ENCODE measurements around the gene KASH5.

KASH5 gene

DNA sequence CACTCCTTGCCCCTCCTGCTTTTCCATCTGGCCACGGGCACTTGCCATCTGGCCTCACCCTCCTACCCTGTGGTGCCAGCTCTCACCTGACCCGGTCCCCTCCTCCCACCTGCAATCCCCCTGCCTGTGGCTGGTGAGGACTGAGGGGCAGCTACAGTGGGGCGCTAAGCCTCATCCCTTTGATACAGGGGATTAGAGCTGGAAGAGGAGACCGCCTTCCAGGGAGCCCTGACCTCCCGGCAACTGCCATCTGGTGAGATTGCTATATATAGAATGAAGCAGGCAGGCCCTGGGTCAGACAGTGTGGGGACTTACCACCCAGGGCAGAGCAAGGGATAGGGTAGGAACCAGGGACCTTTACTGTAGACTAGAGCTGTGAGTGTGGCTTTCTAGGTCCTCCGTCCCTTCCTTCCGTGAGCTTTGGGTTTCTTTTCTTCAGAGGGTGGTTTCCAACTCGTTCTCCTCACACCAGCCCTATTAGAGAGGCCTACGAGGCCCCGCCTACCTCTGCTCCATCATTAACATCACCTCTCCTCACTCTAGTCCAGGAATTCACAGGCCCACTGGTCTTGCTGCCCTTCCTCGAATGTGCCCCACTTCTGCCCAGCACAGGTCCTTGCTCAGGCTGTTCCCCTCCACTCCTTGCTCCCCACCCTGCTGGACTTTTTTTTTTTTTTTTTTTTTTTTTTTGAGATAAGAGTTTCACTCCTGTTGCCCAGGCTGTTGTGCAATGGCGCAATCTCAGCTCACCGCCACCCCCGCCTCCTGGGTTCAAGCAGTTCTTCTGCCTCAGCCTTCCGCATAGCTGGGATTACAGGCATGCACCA, 7.7 kb downstream of the KASH5 start:
- DNase-seq (ENCODE audit: low read depth): no peak

DNA sequence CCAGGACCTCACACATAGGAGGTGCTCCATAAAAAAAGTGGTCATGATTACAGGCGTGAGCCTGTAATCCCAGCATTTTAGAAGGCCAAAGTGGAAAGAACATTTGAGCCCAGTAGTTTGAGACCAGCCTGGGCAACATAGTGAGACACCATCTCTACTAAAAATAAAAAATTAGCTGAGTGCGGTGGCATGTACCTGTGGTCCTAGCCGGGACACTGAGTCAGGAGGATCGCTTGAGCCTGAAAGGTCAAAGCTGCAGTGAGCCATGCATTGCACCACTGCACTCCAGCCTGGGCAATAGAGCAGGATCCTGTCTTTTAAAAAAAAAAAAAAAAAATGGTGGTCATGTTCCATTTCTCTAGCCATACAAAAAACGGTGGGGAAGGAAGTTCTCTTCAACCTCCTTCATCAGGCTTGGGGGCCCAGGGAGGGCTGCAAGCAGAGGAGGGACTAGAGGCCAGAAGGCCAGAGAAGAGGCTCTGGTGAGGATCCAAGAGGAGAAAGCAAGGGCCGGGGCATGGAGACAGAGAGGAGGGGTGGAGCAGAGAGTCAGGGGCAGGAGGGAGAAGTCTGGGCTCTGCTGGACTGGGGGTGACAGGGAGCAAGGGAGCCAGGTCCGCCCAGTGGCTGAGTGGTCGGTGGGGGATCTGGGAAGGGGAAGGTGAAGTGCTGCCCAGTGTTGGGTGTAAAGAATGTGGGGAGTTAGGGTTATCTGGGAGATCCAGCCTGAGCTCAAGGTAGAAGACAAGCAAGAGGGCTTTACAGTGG, 8.9 kb downstream of the KASH5 start:
- no peak for DNase-seq (ENCODE audit: low read depth)

DNA sequence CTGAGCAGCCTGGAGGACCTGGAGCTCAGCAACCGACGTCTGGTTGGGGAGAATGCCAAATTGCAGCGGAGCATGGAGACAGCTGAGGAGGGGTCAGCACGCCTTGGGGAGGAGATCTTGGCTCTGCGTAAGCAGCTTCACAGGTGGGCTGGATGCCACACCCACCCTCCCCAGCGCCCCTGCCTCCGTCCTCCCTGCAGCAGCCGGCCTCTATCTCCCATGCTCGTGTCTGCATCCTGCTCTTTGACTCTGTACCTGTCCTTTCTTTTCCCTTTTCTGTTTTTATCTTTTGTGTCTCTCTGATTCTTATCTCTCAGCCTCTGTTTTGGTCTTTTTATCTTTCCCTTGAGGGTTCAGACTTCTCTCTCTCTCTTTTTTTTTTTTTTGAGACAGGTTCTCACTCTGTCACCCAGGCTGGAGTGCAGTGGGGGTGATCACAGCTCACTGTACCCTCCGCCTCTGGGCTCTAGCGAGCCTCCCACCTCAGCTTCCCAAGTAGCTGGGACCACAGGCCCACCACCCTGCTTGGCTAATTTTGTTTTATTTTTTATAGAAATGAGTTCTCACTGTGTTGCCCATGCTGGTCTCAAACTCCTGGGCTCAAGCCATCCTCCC, 10.1 kb downstream of the KASH5 start:
- DNase-seq (ENCODE audit: low read depth): no peak

DNA sequence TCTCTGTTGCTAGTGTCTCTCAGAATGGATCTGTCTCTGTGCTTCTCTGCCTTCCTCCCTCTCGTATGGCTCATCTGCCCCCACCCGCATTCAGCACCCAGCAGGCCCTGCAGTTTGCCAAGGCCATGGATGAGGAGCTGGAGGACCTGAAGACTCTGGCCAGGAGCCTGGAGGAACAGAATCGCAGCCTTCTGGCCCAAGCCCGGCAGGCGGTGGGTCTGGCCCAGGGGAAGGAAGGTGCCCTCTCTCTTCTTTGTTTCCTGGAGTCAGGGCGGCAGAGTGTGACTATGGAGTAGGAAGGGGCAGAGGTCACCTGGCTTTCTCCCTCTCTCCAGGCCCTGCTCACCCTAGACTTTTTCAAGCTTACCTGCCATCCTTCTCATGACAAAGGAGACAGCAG, 10.9 kb downstream of the KASH5 start:
- DNase-seq (ENCODE audit: low read depth): no peak

DNA sequence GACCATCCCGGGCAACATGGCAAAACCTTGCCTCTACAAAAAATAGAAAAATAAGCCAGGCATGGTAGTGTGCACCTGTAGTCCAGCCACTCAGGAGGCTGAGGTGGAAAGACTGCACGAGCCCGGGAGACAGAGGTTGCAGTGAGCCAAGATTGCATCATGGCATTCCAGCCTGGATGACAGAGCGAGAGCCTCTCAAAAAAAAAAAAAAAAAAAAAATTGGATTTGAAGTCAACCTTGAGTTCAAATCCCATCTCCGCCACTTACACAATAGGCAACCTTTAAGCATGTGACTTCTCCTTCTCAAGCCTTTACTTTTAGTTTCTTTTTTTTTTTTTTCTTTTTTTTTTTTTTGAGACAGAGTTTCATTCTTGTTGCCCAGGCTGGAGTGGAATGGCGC, 12.0 kb downstream of the KASH5 start:
- no peak for DNase-seq (ENCODE audit: low read depth)

DNA sequence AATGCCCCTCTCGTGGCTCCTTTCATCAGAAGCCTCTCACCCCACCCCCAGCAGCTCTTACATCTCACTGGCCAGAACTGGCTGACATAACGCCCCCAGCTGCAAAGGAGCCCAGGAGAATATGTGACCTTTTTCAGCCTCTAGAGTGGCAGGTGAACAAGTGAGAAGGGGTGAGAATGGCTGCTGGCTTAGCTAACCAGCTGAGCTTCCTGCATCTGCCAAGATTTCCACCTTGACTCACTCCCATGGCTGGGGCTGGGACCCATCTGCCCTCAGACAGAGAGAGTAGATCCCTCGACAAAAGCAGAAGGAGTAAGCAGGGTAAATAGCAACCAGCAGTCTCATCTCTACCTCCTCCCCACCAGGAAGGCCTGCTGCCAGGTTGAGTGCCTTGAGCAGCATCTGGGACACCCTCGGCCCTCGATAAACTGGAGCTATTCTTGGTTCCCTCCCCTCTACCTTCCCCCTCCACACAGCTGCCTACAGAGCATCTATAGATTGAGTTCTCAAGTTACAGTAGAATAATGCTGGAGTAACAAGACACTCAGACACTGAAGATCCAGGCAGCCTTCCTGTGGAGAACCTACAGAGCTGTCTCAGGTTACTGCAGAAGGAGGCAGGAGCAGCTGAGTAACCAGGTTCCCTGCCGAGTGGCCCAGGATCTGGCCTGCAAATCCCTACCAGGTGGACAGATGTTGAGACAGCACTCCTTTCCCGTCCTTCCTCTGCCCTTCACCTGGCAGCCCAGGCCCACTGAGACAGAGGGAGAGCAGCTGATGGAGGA, 15.5 kb downstream of the KASH5 start:
- no peak for DNase-seq (ENCODE audit: low read depth)

DNA sequence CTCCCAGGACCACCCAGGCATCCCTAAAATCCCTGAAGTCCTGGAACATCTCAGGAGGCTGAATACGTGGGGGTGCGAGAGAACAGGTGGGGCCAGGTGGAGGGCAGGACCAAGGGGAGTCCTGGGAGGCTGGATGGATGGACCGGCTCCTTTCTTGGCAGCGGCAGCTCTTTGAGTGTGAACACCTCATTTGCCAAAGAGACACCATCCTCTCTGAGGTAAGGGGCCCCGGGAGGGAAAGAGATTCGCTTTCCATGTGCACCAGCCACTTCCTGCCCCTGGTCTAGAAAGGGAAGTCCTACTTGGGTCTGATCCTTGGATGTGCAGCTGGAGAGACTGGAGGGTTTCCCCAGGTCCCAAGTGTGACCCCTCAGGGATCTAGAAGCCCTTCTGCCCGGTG, 19.0 kb downstream of the KASH5 start:
- DNase-seq (ENCODE audit: low read depth): no peak

DNA sequence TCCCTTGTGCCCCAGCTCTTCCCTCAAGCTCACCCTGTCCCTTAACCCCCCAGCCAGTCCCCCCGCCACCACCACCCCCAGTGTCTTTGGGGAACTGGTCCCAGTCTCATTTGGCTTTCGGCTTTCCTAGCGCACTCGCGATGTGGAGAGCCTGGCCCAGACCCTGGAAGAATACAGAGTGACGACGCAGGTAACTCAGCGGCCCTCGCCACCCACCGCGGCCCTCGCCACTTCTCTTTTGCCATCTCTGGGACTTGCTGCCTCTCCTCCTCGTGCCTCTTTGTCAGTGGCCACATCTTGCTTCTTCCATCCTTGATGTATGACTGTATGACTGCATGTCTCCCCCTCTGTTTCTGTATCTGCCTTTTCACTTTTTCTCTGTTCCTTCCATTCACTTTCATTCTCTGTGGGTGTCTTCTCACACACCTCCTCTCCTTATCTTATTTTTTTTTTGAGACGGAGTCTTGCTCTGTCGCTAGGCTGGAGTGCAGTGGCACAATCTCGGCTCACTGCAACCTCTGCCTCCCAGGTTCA, 19.5 kb downstream of the KASH5 start:
- DNase-seq (ENCODE audit: low read depth): no peak

DNA sequence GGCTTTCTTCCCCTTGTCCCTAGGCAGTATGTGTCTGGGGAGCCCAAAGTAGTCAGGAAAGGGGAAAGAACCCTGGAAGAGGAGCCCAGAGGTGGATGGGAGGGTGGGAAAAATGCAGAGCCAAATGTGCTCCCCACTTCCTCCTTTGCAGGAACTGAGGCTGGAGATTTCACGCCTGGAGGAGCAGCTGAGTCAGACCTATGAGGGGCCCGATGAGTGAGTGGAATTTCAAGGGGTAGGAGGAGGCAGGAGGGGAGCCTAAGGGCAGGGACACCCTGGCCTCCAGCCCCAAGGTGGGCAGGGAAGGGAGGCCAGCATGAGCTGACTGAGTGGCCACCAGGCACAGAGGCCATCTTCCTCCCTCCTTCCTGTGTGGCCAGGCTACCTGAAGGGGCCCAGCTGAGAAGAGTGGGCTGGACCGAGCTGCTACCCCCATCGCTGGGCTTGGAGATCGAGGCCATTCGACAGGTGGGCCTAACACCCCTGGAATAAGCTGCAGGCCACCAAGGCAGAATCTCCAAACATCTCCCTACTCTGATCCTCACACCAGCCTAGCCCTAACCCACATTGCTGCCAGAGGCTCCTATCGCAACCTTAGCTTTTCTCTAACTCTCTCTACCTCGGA, 20.9 kb downstream of the KASH5 start:
- DNase-seq (ENCODE audit: low read depth): no peak

DNA sequence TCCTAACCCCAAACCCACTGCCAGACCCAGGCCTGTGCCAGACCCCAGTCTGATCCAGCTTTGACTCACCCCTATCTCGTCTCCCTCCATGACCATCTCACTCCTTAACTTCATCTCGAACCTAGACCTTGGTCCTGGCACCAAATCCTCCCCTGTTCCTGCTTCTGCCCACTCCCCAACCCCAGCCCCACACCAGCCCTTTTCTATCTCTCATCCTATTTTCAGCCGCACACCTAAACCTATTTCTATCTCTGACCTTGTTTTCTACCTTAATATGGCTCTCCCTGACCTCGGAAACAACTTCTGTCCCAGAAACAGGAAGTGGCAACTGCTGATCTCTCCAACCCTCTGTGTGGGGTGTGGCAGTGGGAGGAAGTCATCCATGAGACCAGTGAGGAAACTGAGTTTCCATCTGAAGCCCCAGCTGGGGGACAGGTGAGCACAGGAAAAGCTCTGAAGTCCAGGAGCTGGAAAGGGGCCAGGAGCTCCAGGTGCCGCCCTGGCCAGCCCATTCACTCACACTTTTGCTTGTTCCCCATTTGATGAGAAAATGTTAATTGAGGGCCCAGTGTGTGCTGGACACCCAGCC, 21.5 kb downstream of the KASH5 start:
- no peak for DNase-seq (ENCODE audit: low read depth)

DNA sequence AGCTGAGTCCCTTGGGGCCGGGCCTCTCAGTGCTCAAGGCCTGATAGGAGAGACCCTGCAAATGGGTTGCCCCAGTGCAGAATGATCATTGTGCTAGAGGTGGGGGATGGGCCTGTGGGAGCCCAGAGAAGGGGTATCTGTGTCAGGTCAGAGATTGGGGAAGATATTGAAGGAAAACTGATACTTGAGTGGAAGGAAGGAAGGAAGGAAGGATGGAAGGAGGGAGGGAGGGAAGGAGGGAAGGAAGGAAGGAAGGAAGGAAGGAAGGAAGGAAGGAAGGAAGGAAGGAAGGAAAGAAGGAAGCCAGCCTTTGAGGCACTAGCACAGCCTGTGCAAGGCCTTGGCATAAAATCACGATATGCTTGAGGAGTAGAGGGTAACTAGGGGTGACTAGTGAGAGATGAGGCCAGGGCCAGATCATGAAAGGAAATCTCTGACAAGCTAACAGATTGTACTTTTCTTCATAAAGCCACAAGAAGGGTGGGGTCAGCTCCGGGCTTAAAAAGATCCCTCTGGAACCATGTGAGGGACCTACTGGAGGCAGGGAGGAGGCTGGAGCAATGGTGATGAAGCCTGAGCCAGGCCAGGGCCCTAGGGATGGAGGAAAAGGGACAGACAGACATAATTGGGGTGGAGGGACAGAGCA, 23.8 kb downstream of the KASH5 start:
- DNase-seq (ENCODE audit: low read depth): no peak

DNA sequence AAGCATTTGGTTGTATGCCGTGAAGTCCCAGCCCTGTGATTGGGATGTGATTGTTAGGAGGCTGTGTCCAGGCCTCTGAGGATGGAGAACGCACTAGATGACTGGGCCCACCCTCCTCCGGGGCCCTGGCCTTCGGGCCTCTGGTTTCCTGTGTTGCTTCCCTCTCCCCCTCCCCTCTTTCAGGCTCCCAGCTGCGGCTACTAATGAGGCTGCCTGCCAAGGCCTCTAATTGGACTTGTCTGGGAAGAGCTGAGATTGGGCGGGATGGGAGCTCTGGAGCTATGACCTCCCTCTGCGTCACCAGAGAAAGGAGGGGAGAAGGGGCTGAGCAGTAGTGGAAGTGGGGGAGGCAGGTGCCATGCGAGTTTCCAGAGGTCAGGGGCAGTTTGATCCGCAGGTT, 25.3 kb downstream of the KASH5 start:
- DNase-seq (ENCODE audit: low read depth): no peak

DNA sequence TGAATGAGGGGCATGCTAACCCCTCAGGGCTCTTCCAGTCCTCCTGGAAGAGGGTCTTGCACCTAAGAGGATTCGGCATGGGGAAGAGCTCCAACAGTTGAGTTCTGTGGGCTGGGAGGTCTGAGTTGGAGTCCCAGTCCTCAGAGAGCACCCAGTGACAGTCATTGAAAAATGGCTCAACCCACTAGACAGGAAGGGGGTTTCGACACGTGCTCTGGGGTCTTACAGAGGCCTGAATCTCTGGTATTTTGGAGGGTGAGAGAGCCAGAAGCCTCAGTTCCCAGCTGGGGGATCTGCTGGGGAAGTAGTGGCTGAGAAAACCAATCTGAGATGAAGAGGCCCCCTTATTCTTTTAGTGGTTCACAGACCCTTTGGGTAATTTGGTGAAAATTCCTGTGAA, 26.2 kb downstream of the KASH5 start:
- DNase-seq (ENCODE audit: low read depth): no peak

DNA sequence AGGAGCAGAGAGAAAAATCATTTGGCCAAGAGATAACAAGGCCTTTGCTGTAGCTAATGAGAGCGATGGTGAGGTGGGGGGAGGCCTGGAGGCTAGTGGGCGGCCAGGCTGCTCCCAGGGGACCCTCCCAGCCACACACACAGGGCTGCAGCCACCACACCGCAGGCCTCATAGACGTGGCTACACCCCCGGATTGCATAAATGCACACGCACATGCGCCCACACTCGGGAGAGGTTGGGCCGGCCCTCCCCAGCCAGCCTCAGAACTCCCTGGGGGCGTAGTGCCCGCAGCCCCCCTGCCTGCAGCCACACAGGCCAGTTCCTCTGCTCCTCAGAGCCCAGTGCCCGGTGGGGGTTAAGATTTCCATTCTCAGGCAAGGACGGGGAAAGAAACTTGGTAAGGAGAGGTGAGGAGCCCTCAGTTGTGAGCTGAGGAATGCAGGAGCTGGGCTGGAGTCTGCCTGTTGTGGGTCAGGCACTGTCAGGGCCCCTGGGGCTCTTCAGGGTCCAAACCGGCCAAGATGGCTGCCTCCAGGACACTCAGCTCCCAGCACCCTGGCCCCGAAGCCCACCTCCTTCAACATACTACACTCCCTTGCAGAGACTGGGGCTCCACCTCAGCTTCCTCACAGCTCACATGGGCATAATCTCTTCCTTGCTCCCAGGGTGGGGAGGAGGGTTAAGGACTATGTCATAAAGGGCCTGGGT, 27.2 kb downstream of the KASH5 start:
- no peak for DNase-seq (ENCODE audit: low read depth)

DNA sequence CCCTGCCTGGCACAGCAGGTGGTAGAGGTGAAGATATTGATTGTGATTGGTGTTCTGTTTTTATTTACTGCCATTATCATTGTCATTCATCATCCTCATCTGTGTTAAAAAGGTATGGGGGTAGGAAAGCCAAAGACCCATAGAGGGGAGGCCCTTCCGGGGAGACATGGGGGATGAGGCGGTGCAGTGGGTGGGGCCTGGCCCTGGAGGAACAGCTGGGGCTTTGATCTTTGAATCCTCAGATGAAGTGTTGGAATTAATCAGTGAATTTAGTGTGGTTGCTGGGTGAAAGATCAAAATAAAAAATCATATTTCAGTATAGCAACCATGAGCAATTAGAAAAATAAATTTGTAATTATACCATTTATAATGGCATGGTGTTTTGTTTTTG, 27.8 kb downstream of the KASH5 start:
- DNase-seq (ENCODE audit: low read depth): no peak

DNA sequence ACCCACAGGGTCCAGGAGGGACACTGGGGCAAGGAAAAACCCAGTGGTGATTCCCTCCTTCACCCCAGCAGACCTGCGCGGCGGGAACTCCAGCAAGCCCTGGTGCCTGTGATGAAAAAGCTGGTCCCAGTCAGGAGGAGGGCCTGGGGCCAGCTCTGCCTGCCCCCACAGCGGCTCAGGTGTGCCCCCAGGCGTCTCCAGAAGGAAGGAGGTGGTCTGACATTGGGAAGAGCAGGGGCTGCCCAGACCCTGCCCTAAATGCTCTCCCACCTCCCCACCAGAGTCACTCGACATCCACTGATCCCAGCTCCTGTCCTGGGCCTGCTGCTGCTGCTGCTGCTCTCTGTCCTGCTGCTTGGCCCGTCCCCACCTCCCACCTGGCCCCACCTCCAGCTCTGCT, 29.0 kb downstream of the KASH5 start:
- DNase-seq (ENCODE audit: low read depth): no peak

DNA sequence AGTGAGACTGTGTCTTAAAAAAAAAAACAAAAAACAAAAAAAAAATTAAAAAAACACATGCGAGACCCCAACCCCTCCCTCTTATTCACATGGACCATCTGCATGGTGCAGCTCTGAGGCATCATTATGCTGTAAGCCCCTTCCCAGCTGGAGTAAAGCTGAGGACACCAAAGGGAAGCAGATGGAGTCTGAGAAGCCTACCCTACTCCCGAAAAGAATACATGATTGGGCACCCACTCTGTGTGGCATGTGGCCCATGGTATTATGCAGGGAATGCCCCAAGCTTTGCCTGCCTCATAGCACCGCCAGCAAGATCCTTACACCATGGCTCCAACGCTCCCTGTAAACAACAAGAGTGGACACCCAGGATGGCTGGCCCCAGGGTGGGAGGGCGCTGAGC, 30.5 kb downstream of the KASH5 start:
- DNase-seq (ENCODE audit: low read depth): no peak

DNA sequence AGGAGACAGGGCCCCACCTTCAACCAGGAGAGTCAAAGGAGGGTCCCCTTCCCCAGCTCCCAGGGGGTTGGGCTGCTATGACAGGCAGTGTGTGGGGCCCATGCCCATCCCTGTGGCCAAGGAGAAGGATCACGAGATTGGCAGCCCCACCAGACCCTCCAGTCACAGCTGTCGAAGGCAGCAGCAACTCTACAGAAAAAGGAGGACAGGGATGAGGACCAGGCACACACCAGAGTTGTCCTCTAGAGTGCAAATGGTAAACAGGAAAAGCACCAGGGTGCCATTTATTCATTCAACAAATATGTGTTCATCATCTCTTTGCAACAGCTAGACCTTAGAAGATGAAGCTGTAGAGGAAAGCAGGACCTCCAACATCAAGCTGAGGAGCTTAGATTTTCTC, 31.1 kb downstream of the KASH5 start:
- no peak for DNase-seq (ENCODE audit: low read depth)

DNA sequence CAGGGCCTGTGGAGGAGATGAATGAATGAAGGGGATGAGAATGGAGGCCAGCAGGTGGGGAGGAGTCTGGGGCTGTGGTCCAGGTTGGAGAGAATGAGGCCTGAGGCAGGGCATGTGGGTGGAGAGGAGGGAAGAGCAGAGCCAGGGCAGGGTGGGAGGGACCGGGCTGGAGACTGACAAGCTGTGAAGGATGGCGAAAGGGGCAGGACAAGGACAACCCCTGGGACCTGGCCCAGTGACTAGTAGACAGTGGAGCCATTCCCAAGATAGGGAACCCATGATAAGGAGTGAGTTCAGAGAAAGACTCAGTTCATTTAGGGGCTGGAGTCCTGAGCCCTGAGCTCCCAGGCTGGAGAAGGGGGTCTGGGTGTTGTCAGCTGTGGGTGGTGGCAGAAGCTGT, 32.2 kb downstream of the KASH5 start:
- DNase-seq (ENCODE audit: low read depth): no peak
